ENCODE results near the gene STOM. TPM values are rescaled to one million over a fixed set of nuclear protein-coding genes. Genes with fewer than 3 reads are reported as not detected.

STOM gene
- polyA plus RNA-seq, 1 donor = 42.1 TPM

DNA sequence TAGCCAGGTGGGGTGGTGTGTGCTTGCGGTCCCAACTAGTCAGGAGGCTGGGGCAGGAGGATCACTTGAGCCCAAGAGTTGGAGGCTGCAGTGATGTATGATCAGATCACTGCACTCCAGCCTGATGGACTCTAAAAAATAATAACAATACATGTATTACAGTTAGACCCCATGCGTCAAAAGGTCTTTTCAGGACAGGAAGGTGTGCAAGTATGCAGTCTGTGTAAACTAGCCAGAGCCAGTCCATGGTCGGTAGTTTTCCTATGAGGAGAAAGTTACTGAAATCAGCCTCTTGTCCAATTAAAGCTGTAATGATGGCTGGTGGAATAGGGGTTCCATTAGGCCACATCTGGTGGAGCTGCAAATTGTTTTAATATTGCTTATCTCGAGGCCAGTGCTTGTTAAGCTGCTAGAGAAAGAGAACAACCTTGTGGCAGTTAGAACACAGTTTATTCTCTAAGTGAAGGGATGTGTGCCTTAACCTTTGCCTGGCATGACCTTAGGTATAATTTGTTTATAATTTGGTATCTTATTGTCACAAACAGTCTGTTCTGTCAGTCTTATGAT is 1.5 kb upstream of the STOM start:
- DNase-seq (ENCODE audit: low read depth) = no peak

DNA sequence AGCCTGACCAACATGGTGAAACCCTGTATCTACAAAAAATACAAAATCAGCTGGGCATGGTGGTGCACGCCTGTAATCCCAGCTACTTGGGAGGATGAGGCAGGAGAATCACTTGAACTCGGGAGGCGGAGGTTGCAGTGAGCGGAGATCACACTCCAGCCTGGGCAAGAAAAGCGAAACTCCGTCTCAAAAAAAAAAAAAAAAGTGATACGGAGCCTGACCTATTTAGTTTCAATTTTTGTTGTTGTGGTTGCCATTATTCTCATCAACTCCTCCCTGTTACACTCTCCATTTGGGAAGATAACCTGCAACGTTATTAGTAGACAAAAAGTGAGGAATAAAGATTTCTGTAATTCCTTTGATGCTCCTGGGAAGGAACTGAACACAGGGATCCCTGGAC is 1.3 kb downstream of the STOM start:
- no peak for DNase-seq (ENCODE audit: low read depth)

DNA sequence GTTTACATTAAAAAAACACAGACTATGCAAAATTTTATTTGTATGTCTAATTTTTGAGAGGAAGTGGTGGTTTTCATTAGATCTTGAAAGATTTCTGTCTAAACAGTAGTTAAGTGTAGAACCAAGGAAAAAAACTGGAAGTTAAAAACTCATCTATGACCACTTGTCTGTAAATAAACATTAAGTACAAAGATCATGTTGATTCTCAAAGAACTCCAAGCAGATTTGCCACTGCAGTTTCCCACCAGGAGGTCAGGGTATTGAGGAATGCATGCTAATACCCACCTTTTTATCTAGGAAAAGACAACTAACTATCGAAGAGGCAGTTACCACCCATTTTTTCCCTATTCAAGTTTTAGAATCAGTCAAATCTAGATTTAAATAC is 1.9 kb downstream of the STOM start:
- DNase-seq (ENCODE audit: low read depth) = no peak

DNA sequence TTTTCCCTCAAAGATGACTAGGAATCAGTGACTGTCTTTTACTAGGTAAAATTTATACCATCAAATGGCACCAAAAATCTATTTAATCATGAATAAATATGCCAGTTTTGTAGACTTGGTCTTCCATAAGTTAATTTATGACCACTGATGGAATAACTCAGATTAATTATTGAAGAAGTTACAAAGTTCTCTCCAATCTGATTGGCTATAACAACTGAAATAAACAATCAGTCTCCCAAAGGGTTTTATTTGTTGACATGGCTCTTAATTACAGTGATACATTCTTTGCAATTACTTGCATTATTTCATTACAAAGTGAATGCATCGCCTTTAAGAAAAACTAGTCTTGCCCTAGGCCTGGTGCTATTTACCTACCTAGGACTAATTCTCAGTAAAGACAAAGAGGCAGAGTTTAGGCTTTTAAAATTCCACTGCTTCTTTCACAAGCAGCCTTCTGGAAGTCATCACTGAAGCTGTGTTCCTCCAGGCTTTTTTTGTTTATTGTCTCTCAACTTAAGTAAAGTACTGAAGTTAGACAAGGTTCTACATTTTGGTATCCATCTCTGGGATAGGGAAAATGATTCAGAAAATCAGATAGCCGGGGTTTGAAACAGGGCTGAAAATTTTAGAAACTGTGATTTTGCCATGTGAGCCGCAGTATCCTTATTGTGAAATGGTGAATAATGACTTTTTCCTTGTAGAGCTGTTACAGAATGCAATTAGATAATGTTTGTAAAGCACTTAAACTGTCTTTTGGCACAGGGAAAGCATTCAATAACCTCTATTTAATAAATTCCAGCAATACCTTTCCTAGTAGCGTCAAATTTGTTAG is 2.5 kb downstream of the STOM start:
- no peak for DNase-seq (ENCODE audit: low read depth)

DNA sequence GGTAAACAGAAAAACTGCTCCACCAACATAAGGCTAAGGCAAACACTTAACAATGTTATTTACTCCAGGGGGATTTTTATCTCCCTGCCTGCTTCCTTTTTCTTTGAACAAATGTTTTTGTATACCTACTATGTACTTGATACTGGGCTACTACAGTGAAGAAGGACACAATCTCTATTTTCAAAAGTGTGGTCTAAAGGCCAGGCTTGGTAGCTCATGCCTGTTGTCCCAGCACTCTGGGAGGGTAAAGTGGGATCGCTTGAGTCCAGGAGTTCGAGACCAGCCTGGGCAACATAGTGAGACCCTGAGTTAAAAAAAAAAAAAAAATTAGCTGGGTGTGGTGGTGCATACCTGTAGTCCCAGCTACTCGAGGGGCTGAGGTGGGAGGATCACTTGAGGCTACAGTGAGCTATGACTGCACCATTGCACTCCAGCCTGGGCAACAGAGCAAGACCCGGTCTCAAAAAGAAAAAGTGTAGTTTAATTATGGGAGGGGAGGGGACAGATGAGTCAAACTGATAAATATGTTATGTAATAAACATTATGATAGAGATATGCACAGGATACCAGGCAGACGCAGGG is 3.3 kb downstream of the STOM start:
- DNase-seq (ENCODE audit: low read depth) = no peak

DNA sequence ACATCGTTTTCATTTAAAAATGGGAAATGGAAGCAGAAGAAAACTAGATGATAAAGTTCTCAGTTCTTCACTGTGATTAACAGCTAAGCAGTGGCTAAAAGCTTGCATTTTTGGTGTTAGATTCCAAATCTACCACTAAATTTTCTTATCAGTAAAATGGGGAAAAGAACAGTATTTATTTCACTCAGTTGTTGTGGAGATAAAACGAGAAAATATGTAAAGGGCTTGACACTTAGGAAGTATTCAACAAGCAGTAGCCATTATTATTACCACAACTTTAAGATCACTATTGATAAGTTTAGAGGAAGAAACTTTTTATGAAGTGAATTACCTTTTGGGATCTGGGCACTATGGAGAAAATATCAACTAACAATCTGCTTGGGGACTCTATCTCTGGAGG is 4.5 kb downstream of the STOM start:
- DNase-seq (ENCODE audit: low read depth) = no peak

DNA sequence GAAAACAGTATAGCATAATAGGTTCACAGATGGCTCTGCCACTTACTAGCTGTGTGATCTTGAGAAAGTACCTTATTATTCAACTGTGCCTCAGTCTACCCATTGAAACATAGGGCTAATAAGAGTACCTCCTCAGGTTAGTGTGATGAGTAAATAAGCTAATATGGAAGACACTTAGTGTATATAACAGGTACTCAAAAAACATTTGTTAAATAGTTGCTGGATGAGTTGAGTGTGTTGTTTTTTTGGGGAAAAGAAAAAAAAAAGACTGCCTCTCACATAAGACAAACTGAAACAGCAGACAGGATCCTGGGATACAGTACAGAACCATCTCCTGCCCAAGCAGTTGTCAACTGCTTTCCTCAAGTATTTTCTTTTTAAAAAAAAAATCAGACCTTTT is 5.2 kb downstream of the STOM start:
- DNase-seq (ENCODE audit: low read depth) = no peak

DNA sequence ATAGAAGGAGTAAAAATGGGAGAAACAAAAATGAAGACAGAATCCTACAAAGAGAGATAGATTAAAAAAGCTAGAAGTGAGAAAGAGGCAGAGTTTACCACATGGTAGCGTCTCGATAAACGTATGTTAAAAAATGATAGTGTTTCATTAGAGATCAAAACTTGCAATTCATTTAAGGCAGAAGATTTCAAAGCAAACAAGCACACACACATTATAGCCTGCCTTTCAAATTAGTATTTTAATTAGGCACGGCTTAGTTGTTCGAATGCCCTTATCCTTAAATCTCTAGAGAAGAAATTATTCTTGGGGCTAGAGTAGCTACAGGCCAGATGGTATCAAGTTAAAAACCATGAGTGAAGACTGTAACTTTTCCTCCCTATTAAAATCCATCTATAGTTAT is 6.0 kb downstream of the STOM start:
- DNase-seq (ENCODE audit: low read depth) = no peak

DNA sequence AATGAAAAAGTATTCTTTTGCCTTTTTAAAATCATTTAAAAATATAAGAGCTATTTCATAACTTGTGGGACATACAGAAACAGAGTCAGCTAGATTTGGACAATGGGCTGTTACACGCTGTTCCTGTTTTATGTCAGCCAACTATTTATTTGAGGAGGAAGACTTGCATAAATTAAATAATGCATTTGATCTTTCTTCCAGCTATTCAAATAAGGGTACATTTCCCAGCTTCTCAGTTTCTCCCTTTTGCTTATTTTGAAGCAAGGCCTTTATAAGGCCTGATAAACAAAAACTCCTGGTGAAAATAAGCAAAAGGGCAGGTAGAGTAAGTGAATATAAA is 6.5 kb downstream of the STOM start:
- DNase-seq (ENCODE audit: low read depth) = no peak

DNA sequence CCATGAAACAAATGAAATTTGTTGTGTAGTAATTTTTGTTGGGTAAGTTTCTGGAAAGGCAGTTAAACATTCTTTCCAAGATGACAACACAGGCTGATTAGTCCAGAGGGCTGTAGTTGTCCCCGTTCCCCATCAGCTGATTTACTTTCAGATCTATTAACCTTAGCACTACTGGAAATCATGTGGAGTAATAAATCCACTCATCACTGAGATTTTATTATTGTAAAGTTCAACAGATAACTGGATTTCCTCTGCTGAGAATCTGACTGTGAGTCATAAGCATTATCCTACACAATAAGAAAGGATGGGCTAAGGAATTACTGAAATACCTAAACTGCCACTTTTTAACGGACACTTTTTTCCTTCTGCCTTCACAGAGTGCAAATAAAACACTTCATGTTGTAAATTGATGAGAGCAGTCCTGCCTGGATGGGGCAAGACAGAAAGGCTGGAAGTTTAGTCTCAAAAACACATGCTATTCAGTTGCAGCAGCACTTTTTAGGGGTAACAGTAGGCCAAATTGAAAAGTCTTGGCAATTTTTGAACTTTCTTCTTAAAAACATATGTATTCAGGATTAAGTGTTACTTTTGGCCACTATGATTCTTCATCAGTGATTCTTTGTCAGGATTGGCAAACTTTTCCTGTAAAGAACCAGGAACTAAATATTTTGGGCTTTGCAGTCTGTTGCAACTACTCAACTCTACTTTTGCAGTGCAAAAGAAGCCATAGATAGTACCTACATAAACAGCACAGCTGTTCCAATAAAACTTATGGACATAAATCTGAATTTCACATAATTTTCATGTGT is 7.0 kb downstream of the STOM start:
- peak; percentile 61 for DNase-seq (ENCODE audit: low read depth)

DNA sequence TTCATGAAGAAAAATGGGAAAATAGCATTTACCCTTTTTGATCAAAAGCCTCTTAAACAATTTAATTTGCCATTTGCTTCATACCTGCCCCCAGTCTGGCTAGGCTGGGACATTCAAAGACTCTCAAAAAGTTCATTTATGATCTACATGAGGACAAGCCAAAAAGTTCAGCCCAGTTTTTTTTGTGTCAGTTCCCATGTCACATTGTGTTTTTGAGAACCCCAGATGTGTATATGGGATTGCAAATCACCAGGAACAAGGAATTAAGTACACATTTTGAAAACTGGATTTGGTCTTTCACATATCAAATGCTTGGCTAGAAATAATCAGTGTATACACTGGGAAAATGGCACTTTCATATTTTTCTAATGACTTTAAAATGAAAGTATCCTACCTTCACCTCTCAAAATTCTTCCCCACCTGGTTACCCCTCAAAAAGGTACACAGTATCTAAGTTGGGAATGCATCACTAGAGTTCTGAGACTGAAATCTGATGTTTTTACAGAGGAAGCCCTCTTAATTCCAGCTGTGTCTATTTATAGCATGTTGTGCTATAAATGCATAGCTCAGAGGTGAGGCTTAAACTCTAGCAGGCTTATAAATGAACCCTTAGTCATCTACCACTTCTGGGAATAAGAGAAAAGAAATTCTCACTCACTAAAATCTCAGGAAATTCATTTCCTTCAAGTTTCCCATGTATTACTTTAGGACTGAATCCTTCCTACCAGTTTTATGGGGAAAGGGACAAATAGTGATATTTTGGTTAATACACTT is 9.3 kb downstream of the STOM start:
- DNase-seq (ENCODE audit: low read depth) = peak; percentile 60

DNA sequence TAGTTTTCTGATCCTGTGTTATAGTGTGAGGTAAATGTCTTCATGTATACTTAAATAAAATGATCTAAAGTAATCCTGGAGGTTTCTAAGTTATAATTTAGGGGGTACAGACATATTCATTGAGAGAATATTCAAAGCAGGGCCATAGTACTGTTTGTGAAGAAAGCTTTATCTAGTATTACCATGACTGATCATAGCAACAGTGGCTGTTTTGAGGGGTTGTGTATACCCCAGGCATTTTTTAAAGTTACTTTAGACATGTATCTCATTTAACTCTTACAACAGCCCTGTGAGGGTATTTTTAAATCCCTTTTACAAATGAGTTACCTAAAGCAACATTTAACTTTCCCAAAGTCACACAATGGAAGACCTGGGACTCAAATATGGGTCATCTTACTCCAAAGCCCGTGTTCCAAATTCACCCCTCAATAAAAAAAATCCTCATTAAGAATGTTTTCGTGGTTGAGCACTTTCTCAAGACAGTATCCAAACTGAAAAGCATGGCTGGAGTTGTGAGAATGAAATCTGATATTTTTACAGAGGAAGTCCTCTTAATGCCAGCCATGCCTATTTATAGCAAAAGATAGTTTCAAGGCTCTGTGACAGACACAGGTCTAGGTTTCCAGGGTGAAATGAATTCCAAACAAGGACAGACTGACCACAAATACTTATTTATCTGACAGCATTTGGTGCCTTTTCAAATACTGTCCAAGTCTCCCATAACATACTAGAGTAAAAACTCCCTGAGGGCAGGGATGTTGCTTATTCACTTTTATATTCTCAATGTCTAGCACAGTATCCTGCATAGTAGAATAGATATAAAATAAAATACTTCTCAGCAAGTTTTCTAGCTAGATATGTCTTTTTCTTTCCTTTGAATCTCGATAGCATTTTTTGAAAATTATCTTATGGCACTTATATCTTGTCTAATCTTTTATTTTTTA is 10.4 kb downstream of the STOM start:
- no peak for DNase-seq (ENCODE audit: low read depth)

DNA sequence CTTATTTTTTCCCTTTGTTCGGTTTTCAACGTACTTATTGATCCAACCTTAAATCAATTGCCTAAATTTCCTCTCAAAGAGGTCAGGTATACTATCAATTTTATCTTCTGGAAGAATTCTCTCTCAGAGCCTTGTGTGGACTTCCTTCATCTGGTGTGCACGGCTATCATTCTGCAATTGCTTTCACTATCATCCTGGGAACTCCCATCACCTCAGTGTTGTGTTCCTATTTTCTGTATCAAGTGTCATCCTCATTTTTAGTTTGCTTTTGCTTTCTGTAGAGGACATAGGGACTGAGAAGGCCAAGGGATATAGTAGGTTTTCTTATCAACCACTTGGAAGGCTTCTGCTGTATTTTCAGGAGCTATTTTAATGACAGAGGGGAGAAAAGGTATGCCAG is 11.3 kb downstream of the STOM start:
- no peak for DNase-seq (ENCODE audit: low read depth)

DNA sequence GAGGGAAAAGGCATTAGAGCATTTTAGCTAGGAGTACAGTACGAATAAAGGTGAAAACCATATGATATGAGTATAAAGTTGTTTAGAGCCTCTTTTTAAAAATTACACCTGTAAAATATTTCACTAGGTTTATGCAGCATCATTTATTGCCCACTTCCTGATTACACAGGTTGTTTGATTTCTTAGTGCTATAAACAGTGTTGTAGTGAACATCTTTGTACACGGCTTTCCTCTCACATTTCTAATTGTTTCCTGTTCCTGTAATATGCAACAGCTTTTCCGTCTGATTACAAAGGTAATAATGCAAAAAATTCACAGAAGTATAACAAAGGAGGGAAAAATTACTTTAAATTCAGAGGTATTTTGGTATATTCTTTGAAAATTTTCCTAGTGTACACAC is 13.0 kb downstream of the STOM start:
- no peak for DNase-seq (ENCODE audit: low read depth)

DNA sequence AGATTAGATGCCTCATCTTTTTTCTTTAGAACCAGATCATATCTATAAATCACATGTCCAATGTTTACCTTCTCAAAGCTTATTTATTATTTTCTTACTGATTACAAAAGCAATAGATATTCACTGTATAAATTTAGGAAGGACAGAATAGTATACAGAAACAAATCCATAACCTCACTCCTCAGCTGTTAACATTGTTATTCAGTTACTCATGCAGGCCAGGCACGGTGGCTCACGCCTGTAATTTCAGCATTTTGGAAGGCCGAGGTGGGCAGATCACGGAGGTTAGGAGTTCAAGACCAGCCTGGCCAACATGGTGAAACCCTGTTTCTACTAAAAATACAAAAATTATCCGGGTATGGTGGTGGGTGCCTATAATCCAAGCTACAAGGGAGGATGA is 15.3 kb downstream of the STOM start:
- DNase-seq (ENCODE audit: low read depth) = no peak

DNA sequence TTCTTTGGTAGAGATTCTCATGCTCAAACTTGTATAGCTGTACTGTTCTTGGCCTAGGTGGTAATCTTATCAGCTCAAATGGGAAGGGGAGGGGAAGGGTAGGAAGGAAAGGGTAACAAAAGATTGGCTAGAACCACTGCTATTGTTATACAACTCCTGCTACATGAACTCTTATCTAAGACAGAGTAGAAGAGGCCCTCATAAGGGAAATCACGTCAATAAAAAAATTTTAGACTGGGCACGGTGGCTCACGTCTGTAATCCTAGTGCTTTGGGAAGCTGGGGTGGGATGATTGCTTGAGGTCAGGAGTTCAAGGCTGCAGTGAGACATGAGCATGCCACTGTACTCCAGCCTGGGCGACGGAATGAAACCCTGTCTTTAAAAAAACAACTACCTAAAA is 15.9 kb downstream of the STOM start:
- no peak for DNase-seq (ENCODE audit: low read depth)

DNA sequence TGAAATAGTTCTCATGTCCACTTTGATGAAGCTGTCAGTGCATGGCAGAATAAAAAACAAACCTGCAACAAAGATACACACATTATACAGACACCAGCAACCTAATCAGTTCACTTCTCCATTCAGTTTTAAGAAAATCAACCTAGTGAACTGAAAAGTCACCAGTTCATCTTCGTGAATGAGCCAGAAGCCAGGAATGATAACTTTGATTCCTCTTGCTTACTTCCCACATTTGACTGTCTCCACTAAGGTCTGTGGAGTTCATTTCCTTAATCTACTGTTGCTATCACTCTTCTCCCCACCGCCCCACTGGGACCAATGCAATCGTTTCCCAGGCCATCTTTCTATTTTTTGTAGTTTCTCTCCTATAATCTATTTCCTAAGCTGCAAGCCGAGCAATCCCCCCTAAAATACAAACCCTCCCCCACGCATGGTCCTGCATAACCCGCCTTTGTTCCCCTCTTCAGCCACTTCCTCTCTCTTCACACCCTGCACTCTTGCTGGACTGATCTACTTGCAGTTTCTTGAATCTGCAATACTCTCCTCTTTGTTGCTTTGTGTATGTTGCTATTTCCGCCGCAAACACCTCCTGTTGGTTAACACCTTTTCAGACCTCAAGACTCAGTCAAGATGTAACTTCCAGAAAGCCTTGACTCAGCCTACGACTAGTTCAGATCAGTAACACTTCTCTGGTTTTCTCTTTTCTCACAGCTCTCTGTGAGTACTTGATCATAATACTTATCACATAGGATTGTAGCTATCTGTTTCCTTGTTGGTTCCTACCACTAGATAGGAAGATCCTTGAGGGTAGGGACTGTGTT is 16.6 kb downstream of the STOM start:
- no peak for DNase-seq (ENCODE audit: low read depth)

DNA sequence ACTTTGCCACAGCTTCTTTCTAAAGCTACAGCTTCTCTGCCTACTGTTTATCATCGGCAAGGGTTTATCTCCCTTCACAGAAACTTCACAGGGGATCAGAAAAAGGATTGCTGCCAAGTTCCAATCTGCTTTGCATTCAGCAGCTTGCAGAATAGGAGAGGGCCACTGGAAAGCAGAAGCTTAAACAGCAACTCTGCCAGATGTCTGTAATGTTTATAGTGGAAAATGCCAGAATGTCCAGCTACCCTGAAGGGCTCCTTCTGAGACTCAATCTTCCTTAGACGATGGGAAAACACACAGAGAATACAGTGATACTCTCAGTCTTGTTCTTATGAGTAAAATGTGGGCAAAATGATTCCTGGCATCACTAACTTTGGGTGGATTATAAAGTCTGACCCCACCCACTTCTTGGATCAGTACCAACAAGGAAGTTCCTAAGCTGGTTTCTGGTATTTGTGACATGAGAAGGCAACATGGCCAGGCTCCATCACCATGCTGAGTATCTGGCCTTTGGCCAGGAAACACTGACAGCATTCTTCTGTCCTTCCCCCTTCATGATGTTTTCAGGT is 19.0 kb downstream of the STOM start:
- DNase-seq (ENCODE audit: low read depth) = peak; percentile 80

DNA sequence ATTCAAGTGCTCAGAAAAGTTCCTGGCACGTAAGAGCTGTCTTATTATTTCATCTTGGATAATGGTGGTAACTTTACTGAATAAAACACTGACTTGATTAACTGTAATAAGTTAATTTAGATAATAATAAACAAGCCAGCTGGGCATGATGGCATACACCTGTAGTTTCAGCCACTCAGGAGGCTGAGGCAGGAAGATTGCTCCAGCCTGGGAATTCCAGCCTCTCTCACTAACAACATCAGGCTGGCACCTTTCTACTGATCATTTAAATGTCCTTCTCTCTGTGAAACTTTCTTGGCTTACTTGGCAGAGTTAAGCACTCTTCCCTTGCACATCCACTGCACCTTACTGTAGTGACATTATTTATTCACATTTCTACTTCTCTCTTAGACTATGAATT is 20.0 kb downstream of the STOM start:
- no peak for DNase-seq (ENCODE audit: low read depth)

DNA sequence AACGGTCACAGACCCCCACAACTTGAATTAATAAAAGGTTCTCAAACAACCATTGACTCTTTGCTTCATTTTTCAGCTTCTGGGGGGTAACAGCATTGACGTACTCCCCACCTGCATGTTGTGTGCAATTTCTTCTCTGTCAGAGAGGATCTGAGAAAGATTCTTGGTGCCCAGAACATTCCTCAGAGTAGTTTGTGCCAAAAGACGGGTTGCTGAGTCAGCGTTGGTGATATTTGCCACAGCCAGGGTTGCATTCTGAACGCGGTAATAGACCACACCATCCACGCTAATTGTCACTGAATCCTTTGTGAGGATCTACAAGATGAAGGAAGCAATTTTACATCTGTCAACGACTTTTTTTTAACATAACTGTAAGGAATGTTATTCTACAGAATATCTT is 21.0 kb downstream of the STOM start:
- DNase-seq (ENCODE audit: low read depth) = no peak
